ENCODE measurements around the gene CPO.

CPO gene, protein sequence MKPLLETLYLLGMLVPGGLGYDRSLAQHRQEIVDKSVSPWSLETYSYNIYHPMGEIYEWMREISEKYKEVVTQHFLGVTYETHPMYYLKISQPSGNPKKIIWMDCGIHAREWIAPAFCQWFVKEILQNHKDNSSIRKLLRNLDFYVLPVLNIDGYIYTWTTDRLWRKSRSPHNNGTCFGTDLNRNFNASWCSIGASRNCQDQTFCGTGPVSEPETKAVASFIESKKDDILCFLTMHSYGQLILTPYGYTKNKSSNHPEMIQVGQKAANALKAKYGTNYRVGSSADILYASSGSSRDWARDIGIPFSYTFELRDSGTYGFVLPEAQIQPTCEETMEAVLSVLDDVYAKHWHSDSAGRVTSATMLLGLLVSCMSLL

DNA sequence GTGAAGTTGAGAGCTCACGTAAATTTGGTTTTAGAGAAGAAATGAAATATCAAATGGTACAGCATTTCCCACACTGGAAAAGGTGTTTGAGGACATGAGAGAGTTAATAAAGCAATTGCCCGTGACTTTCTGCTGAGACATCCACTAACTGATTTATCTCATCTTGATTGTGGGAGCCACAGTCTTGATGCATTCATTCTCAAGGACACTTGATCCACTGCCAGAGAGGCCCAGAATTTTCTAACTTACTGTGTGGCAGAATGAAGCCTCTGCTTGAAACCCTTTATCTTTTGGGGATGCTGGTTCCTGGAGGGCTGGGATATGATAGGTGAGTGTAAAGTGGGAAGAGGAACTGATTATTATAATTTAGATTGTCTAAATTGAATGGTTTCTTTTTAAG, at the start of gene CPO:
Gene CPO (plus strand): TSS at position 179 of the 400 bp plus-strand sequence. CDS start 82 bp downstream, at position 261.
- no peak for DNase-seq
- Histone ChIP-seq H3K36me3 (replicated peaks) (no peaks in the 10 kb centered on the region), H3K27ac (no peak within 1 kb of the TSS), H3K4me3 (ENCODE audit: low read depth, low read length) (no peak within 1 kb of the TSS), H3K27me3 (replicated peaks) (no peaks in the 10 kb centered on the region)
- no peak for TF ChIP-seq CTCF (IDR thresholded peaks at IDR 0.05; ENCODE audit: low read depth, low read length, missing control alignments)
- in situ Hi-C loops (cut with HindIII; ENCODE audit: low pct_ligation_motif_present, low sequenced_read_pairs): no loop called here

DNA sequence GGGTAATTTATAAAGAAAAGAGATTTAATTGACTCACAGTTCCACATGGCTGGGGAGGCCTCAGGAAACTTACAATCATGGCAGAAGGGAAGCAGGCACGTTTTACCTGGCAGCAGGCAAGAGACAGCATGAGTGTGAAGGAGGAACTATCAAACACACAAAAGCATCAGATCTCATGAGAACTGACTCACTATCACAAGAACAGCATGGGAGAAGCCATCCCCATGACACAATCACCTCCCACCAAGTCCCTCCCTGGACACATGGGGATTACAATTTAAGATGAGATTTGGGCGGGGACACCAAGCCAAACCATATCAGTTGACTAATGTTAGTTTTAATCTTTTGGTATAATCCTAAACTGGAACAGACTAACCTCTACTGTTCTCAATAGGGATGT, 49.1 kb upstream of the CPO start:
- no peak overlapping the region for H3K27ac ChIP-seq
- no peaks in the 10 kb centered on the region for H3K36me3 ChIP-seq (replicated peaks)
- no peak overlapping the region for H3K4me3 ChIP-seq (ENCODE audit: low read depth, low read length)
- H3K27me3 ChIP-seq (replicated peaks): no peaks in the 10 kb centered on the region
- in situ Hi-C loops (cut with HindIII; ENCODE audit: low pct_ligation_motif_present, low sequenced_read_pairs): no loop called here
- TF ChIP-seq CTCF (IDR thresholded peaks at IDR 0.05; ENCODE audit: low read depth, low read length, missing control alignments): no peak
- no peak for DNase-seq

- no peak for TF ChIP-seq CTCF (IDR thresholded peaks at IDR 0.05; ENCODE audit: low read depth, low read length, missing control alignments)
- in situ Hi-C loops (cut with HindIII; ENCODE audit: low pct_ligation_motif_present, low sequenced_read_pairs): no loop called here
- DNase-seq: no peak
- no peaks in the 10 kb centered on the region for H3K27me3 ChIP-seq (replicated peaks)
- no peak overlapping the region for H3K4me3 ChIP-seq (ENCODE audit: low read depth, low read length)
- H3K27ac ChIP-seq: no peak overlapping the region
- H3K36me3 ChIP-seq (replicated peaks): no peaks in the 10 kb centered on the region
These were observed 48.4 kb upstream of the CPO start for GRCh38 chr2:206890926-206891325.

DNA sequence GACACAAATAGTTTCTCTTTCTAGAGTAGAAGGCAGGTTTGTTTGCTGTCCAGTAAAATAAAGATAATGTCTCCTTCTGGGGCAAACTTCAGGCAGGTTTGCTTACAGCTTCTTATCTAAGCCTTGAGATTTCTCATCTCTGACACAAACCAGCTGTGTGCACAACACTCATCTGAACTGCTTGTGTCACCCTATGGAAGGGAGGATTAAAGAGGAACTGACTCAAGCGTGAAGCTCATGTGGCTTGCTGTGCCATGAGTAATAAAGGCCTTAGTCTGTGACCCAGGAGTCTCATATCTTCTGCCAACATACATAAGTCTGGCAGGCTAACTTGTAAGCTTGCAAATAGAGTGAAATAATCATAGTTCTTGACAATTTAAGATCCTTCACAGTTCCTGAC, 24.2 kb upstream of the CPO start:
- peak; percentile 97 for DNase-seq
- Histone ChIP-seq H3K36me3 (replicated peaks) (no peaks in the 10 kb centered on the region), H3K4me3 (ENCODE audit: low read depth, low read length) (no peak overlapping the region), H3K27ac (peak overlapping the region; percentile 55), H3K27me3 (replicated peaks) (no peaks in the 10 kb centered on the region)
- in situ Hi-C loops (cut with HindIII; ENCODE audit: low pct_ligation_motif_present, low sequenced_read_pairs): no loop called here
- no peak for TF ChIP-seq CTCF (IDR thresholded peaks at IDR 0.05; ENCODE audit: low read depth, low read length, missing control alignments)

- Histone ChIP-seq H3K27ac (no peak overlapping the region), H3K27me3 (replicated peaks) (no peaks in the 10 kb centered on the region), H3K36me3 (replicated peaks) (no peaks in the 10 kb centered on the region), H3K4me3 (ENCODE audit: low read depth, low read length) (no peak overlapping the region)
- DNase-seq: no peak
- in situ Hi-C loops (cut with HindIII; ENCODE audit: low pct_ligation_motif_present, low sequenced_read_pairs): no loop called here
- no peak for TF ChIP-seq CTCF (IDR thresholded peaks at IDR 0.05; ENCODE audit: low read depth, low read length, missing control alignments)
These were observed 21.1 kb upstream of the CPO start for GRCh38 chr2:206918263-206918662.

DNA sequence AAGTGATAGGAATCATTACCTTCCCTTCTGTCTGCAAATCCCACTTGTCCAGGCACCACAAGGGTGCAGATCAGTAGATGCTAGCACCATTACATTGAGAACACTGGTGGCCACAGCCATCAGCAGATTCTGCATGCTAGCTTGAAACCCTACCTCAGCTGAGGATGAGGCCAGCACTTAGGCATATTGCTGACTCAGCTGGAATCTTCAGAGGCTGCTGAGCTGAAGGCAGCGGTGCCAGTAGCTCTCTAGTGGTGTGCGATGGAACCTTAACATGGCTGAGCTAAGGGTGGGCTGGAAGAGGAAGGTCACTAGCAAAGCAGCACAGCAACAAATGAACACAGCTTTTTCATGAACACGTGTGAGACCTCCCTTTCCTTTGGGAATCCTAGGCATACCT, 19.0 kb upstream of the CPO start:
- no peak for DNase-seq
- TF ChIP-seq CTCF (IDR thresholded peaks at IDR 0.05; ENCODE audit: low read depth, low read length, missing control alignments): no peak
- in situ Hi-C loops (cut with HindIII; ENCODE audit: low pct_ligation_motif_present, low sequenced_read_pairs): no loop called here
- no peaks in the 10 kb centered on the region for H3K27me3 ChIP-seq (replicated peaks)
- no peak overlapping the region for H3K27ac ChIP-seq
- no peak overlapping the region for H3K4me3 ChIP-seq (ENCODE audit: low read depth, low read length)
- H3K36me3 ChIP-seq (replicated peaks): no peaks in the 10 kb centered on the region

Measured in brain microvascular endothelial cell (primary cell).